Measurements from ENCODE around the gene TYRO3. TPM values are rescaled to one million over a fixed set of nuclear protein-coding genes. Genes with fewer than 3 reads are reported as not detected.

TYRO3 gene
- total and polyA plus RNA-seq, 2 of the 13 experiments (the other 11 are each of a cell fraction or from before 2014, with no cell fraction given) = 24.0 to 43.6 TPM

GRCh38 chr15:41511331-41511898 lies 47.6 kb upstream of the TYRO3 start:
- H3K4me1 ChIP-seq (ENCODE audit: insufficient read depth, low read length) = 0 out of 2 replicates have a peak, but pooled peaks cover 6% of the 10 kb centered on the region
- FAIRE-seq (no peak), ATAC-seq (no peak), DNase-seq (ENCODE audit: low spot score) (no peak)
- WGBS (ENCODE audit: low lambda C conversion rate) = 79% methylated on average over 49 of the region's 56 CpGs
- no peak overlapping the region for H3K9ac ChIP-seq (ENCODE audit: insufficient read depth, low read depth, low read length)
- TF ChIP-seq MEF2D (CRISPR knock-in tag; IDR thresholded peaks at IDR 0.05) (no peak), ZNF143 (CRISPR knock-in tag; IDR thresholded peaks at IDR 0.05) (no peak), RXRB (CRISPR knock-in tag; IDR thresholded peaks at IDR 0.05; ENCODE audit: borderline replicate concordance) (no peak), ZNF235 (CRISPR knock-in tag; IDR thresholded peaks at IDR 0.05; ENCODE audit: borderline replicate concordance) (no peak), ZNF24 (IDR thresholded peaks at IDR 0.05) (no peak), ZNF276 (CRISPR knock-in tag; IDR thresholded peaks at IDR 0.05; ENCODE audit: low read depth) (no peak), DDIT3 (CRISPR knock-in tag; IDR thresholded peaks at IDR 0.05) (no peak), IRF2 (CRISPR knock-in tag; IDR thresholded peaks at IDR 0.05) (no peak), ZNF678 (CRISPR knock-in tag; IDR thresholded peaks at IDR 0.05) (no peak), ZSCAN9 (CRISPR knock-in tag; IDR thresholded peaks at IDR 0.05; ENCODE audit: borderline replicate concordance) (no peak), ZSCAN20 (CRISPR knock-in tag; IDR thresholded peaks at IDR 0.05; ENCODE audit: borderline replicate concordance) (no peak), ZNF768 (CRISPR knock-in tag; IDR thresholded peaks at IDR 0.05) (no peak), YEATS2 (CRISPR knock-in tag; IDR thresholded peaks at IDR 0.05; ENCODE audit: borderline replicate concordance) (no peak)
- H4K20me1 ChIP-seq (ENCODE audit: insufficient read depth, low read length) = no peaks in the 10 kb centered on the region
- no peak overlapping the region for H3K4me2 ChIP-seq (ENCODE audit: low read depth, low read length)
- POLR2A ChIA-PET = no interaction called here
- CTCF ChIA-PET (ENCODE audit: low intra/inter-chr PET ratio, low total read pairs) = no interaction called here
- intact Hi-C loops (cut with micrococcal nuclease; ENCODE audit: unreplicated experiment) = no loop called here
- no peaks in the 10 kb centered on the region for H3K79me2 ChIP-seq (ENCODE audit: insufficient read depth, low read length)
- no peak overlapping the region for H3K27ac ChIP-seq (ENCODE audit: extremely low read length, insufficient read depth, low read length)
- no peak overlapping the region for H3K4me3 ChIP-seq (replicated peaks in 1 of 3; ENCODE audit: insufficient read depth in 1 of 3, low read depth in 2 of 3, low read length in 3 of 3)
- in situ Hi-C loops (cut with HindIII; ENCODE audit: extremely low pct_ligation_motif_present, low pct_unique_long_range_greater_than_20kb) = no loop called here
- H3K9me3 ChIP-seq (ENCODE audit: low read length) = no peaks in the 10 kb centered on the region
- BruUV-seq (replicated peaks) = no TSS peak
- no peak overlapping the region for H2AFZ ChIP-seq (ENCODE audit: low read length)
- H3K36me3 ChIP-seq (replicated peaks in 1 of 2; ENCODE audit: control insufficient read depth in 1 of 2, insufficient read depth in 2 of 2, low read length in 2 of 2) = no peaks in the 10 kb centered on the region
- H3K27me3 ChIP-seq (ENCODE audit: control insufficient read depth in 1 of 2, insufficient read depth in 2 of 2, low read length in 2 of 2) = peaks cover 0 to 5% of the 10 kb centered on the region in 2 experiments; a peak in 1 of 5 replicates

Measured in HepG2 (cell line).